ENCODE measurements around the gene GRIK2.

DNA sequence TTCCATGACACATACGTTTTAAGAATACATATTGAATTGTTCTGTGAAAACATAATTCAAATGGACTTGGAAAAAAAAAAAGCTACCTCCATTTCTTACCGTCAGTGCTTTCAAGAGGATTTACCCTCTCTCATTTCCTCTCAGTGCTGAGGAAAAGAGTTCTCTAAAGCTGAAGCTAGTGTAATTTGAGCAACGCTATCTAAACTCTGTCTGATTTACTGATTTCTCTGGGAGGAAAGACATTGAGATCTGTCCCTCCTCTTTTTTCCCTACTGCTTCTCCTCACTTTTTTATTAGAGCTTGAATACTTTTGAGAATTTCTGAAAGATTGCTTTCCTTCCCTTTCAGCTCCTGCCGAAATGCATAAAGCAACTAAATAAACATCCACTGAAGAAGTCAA is 41.2 kb upstream of the GRIK2 start:
- TF ChIP-seq, protein P1, sequence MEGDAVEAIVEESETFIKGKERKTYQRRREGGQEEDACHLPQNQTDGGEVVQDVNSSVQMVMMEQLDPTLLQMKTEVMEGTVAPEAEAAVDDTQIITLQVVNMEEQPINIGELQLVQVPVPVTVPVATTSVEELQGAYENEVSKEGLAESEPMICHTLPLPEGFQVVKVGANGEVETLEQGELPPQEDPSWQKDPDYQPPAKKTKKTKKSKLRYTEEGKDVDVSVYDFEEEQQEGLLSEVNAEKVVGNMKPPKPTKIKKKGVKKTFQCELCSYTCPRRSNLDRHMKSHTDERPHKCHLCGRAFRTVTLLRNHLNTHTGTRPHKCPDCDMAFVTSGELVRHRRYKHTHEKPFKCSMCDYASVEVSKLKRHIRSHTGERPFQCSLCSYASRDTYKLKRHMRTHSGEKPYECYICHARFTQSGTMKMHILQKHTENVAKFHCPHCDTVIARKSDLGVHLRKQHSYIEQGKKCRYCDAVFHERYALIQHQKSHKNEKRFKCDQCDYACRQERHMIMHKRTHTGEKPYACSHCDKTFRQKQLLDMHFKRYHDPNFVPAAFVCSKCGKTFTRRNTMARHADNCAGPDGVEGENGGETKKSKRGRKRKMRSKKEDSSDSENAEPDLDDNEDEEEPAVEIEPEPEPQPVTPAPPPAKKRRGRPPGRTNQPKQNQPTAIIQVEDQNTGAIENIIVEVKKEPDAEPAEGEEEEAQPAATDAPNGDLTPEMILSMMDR (IDR thresholded peaks at IDR 0.05): no peak
- no peak for TF ChIP-seq POLR2A (IDR thresholded peaks at IDR 0.05)

Data from heart left ventricle (tissue), 13 donors.